ENCODE results near the gene SF1.

- no peak for TF ChIP-seq EZH2phosphoT487 (IDR thresholded peaks at IDR 0.05; ENCODE audit: borderline replicate concordance)
- no peak for TF ChIP-seq CTCF (conservative IDR thresholded peaks at IDR 0.05; ENCODE audit: low read length)
These were observed 18.6 kb upstream of the SF1 start for GRCh38 chr11:64796757-64797541.
